HepG2 (cell line): Measurements from ENCODE around the gene IL15. TPM values are rescaled to one million over a fixed set of nuclear protein-coding genes. Genes with fewer than 3 reads are reported as not detected.

Experiments
- ATAC-seq: fragments of 200-7000 bp; cut with Tn5 transposase; 3 replicates; pipeline ENCODE4 v1.9.1; 2020; ENCODE audit warnings: mild to moderate bottlenecking, moderate library complexity
- BruUV-seq: library from RNA; stranded (reverse); fragments of 400-500 nt; replicated peaks from 2 replicates; lab custom pipeline; 2021; lab: Mats Ljungman, UMichigan
- CTCF ChIA-PET: fragments of 300-600 bp; formaldehyde crosslinking; extraction: SDS; loops from one replicate; lab custom pipeline; 2021; ENCODE audit warnings: low total read pairs, inconsistent platforms, low intra/inter-chr PET ratio; lab: Yijun Ruan, JAX
- POLR2A ChIA-PET: fragments of 350-600 bp; sonication (Branson Sonifier 250); formaldehyde crosslinking; loops from one replicate; lab custom pipeline; 2020; ENCODE audit warnings: antibody characterized with exemption, inconsistent platforms; lab: Yijun Ruan, JAX
- DNase-seq: peaks from one replicate; pipeline ENCODE4 v3.0.0-alpha.2; 2015; ENCODE audit warnings: low spot score
- FAIRE-seq: peaks from 3 replicates; lab custom pipeline; 2011; peaks lifted over from hg19 to GRCh38; lab: Jason Lieb, UNC
- H2AFZ ChIP-seq: one replicate; pipeline ENCODE4 v1.6.1; 2011; ENCODE audit warnings: low read length, inconsistent platforms
- H3K27ac ChIP-seq: fragments of 300-600 bp; 3 replicates; pipeline ENCODE4 v1.8.0; 2011; ENCODE audit warnings: mixed run types, mild to moderate bottlenecking, mixed read lengths, low read length, inconsistent platforms; ENCODE audit not compliant: insufficient read depth; ENCODE audit errors: extremely low read length
- H3K27me3 ChIP-seq, 2 experiments: fragments of 200-600 bp in 1 of 2; 2 replicates in 1 of 2; 3 replicates in 1 of 2; pipeline versions ENCODE4 v1.6.0 to v1.8.0; 2011; ENCODE audit warnings: low read length in 2 of 2, mild to moderate bottlenecking in 2 of 2, moderate library complexity in 2 of 2, inconsistent platforms in 1 of 2; ENCODE audit not compliant: insufficient read depth in 2 of 2, control insufficient read depth in 1 of 2
- H3K36me3 ChIP-seq, 2 experiments: fragments of 200-600 bp in 1 of 2; replicated peaks in 1 of 2; 2 replicates in 1 of 2; 3 replicates in 1 of 2; pipeline versions ENCODE4 v1.5.1 to v1.8.0; 2011; ENCODE audit warnings: low read length in 2 of 2, inconsistent platforms in 1 of 2; ENCODE audit not compliant: insufficient read depth in 2 of 2, control insufficient read depth in 1 of 2
- H3K4me1 ChIP-seq: 2 replicates; pipeline ENCODE4 v1.5.1; 2012; ENCODE audit warnings: low read length, inconsistent platforms; ENCODE audit not compliant: insufficient read depth
- H3K4me2 ChIP-seq: 2 replicates; pipeline ENCODE4 v1.6.0; 2011; ENCODE audit warnings: low read depth, low read length, inconsistent platforms
- H3K4me3 ChIP-seq, 3 experiments: fragments of 200-600 bp in 1 of 3; sonication (generic), shearing (Covaris generic) in 1 of 3; replicated peaks in 1 of 3; 2 replicates each; pipeline ENCODE4 v1.5.1; 2011 to 2016; ENCODE audit warnings: low read length in 3 of 3, inconsistent platforms in 2 of 3, low read depth in 2 of 3, mild to moderate bottlenecking in 2 of 3, control low read depth in 1 of 3, mixed read lengths in 1 of 3; ENCODE audit not compliant: insufficient read depth in 1 of 3
- H3K79me2 ChIP-seq: one replicate; pipeline ENCODE4 v1.6.1; 2011; ENCODE audit warnings: low read length, inconsistent platforms; ENCODE audit not compliant: insufficient read depth
- H3K9ac ChIP-seq: 2 replicates; pipeline ENCODE4 v1.6.0; 2011; ENCODE audit warnings: mild to moderate bottlenecking, low read depth, low read length, inconsistent platforms; ENCODE audit not compliant: insufficient read depth
- H3K9me3 ChIP-seq: 2 replicates; pipeline ENCODE4 v1.5.1; 2012; ENCODE audit warnings: mild to moderate bottlenecking, low read length
- H4K20me1 ChIP-seq: 2 replicates; pipeline ENCODE4 v1.6.0; 2011; ENCODE audit warnings: inconsistent platforms, mild to moderate bottlenecking, low read length, moderate library complexity; ENCODE audit not compliant: insufficient read depth
- CBX1 ChIP-seq: IDR thresholded peaks from one replicate; pipeline ENCODE4 v1.6.1; 2016; ENCODE audit warnings: antibody characterized with exemption, low read depth
- CENPX ChIP-seq: sonication (generic); formaldehyde crosslinking; IDR thresholded peaks from 2 replicates; pipeline ENCODE4 v1.9.0; 2021; ENCODE audit warnings: mild to moderate bottlenecking, missing genetic modification reagents, moderate library complexity
- MAF1 ChIP-seq: sonication (generic); formaldehyde crosslinking; IDR thresholded peaks from 2 replicates; pipeline ENCODE4 v1.5.0; 2020; ENCODE audit warnings: missing genetic modification reagents, borderline replicate concordance
- SNAPC2 ChIP-seq: sonication (generic); formaldehyde crosslinking; IDR thresholded peaks from 2 replicates; pipeline ENCODE4 v1.8.1; 2022; ENCODE audit warnings: mild to moderate bottlenecking, missing genetic modification reagents
- SP2 ChIP-seq: sonication (generic); formaldehyde crosslinking; IDR thresholded peaks from 2 replicates; pipeline ENCODE4 v1.5.1; 2020; ENCODE audit warnings: mild to moderate bottlenecking, missing genetic modification reagents
- ZNF12 ChIP-seq: sonication (generic); formaldehyde crosslinking; IDR thresholded peaks from 2 replicates; pipeline ENCODE4 v1.5.0; 2020; ENCODE audit warnings: missing genetic modification reagents
- ZNF777 ChIP-seq: sonication (generic); formaldehyde crosslinking; IDR thresholded peaks from 2 replicates; pipeline ENCODE4 v1.4.0; 2020; ENCODE audit warnings: missing genetic modification reagents
- ZSCAN12 ChIP-seq: sonication (generic); formaldehyde crosslinking; IDR thresholded peaks from 2 replicates; pipeline ENCODE4 v1.9.0; 2021; ENCODE audit warnings: mild to moderate bottlenecking, missing genetic modification reagents
- WGBS: methylation state at CpG from one replicate; pipeline ENCODE4 v1.1.6; 2017; ENCODE audit warnings: low lambda C conversion rate; 5-methylcytosine and 5-hydroxymethylcytosine counted together
- in situ Hi-C: cut with HindIII; loops from 2 replicates; pipeline ENCODE4 v1.10.0; 2017; ENCODE audit warnings: low pct_unique_long_range_greater_than_20kb; ENCODE audit not compliant: extremely low pct_ligation_motif_present
- intact Hi-C: fragments of 100-400 bp; cut with micrococcal nuclease; formaldehyde crosslinking; loops from one replicate; pipeline ENCODE4 v1.10.0; 2022; ENCODE audit not compliant: unreplicated experiment
- polyA plus RNA-seq, 8 experiments: library from polyadenylated mRNA; depleted of rRNA in 3 of 8; stranded (reverse) in 7 of 8; unstranded in 1 of 8; fragments of >200 nt; fragmentation: Illumina TruSeq in 4 of 8; extraction: Trizol in 4 of 8; gene quantifications; 2 replicates each; pipeline versions ENCODE4 v1.2.1 to v1.2.3, GENCODE V29; 2011 to 2016; ENCODE audit warnings: low read depth in 4 of 8, missing spikeins in 1 of 8, mixed read lengths in 1 of 8; ENCODE audit not compliant: insufficient read depth in 1 of 8
- total RNA-seq, 5 experiments: library from RNA; depleted of rRNA; stranded (reverse); fragments of >200 nt; fragmentation: Illumina TruSeq; extraction: Trizol; gene quantifications; 2 replicates each; pipeline ENCODE4 v1.2.3, GENCODE V29; 2016; ENCODE audit warnings: low read depth in 1 of 5
- TF ChIP-seq, protein P1 (sequence below): sonication (generic); formaldehyde crosslinking; IDR thresholded peaks from 2 replicates; pipeline ENCODE4 v1.5.0; 2020; ENCODE audit warnings: missing genetic modification reagents, mild to moderate bottlenecking, borderline replicate concordance
- TF ChIP-seq, protein P2 (sequence below): sonication (generic); formaldehyde crosslinking; IDR thresholded peaks from 2 replicates; pipeline ENCODE4 v1.4.0; 2020; ENCODE audit warnings: missing genetic modification reagents
- TF ChIP-seq, protein P3 (sequence below), 2 experiments: IDR thresholded peaks; 2 replicates each; pipeline ENCODE4 v1.6.1; 2011 to 2012; ENCODE audit warnings: low read length in 2 of 2, borderline replicate concordance in 1 of 2, low read depth in 1 of 2, mild to moderate bottlenecking in 1 of 2, moderate library complexity in 1 of 2

The IL15 gene
- total and polyA plus RNA-seq, 2 of the 13 experiments (the other 11 are each of a cell fraction or from before 2014, with no cell fraction given), result 0.12 to 0.24 TPM

DNA sequence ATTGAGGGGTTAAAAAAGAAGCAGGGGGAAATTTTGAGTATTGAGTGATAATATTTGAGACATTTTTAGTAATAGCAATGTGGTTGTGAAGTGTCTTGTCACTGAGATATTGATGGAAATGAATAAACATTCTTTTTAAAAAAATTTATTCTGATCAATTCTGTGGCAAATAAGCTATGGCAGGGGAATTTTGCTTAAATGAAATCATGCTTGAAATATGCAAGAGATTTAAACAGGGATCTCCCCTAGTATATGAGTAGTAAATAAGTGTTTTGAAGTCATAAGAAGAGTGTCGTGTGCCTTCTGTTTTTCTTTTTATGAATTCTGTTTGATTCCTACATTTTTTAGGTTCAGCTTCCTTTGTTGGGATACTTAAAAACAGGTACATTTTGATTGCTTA, 23.2 kb downstream of the IL15 start:
- H3K4me2 ChIP-seq, result no peak overlapping the region
- no peaks in the 10 kb centered on the region for H3K4me1 ChIP-seq
- in situ Hi-C loops (no loop called here), intact Hi-C loops (no loop called here)
- no peak for TF ChIP-seq ZSCAN12 (CRISPR knock-in tag)
- no peak for TF ChIP-seq CENPX (CRISPR knock-in tag)
- TF ChIP-seq MAF1 (CRISPR knock-in tag), result no peak
- no peak for TF ChIP-seq ZNF12 (CRISPR knock-in tag)
- no peak for TF ChIP-seq SP2 (CRISPR knock-in tag)
- TF ChIP-seq, protein P1, sequence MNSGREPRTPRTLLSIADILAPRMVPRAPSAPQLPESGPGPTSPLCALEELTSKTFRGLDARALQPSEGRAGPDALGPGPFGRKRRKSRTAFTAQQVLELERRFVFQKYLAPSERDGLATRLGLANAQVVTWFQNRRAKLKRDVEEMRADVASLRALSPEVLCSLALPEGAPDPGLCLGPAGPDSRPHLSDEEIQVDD (CRISPR knock-in tag), result no peak
- no peak for TF ChIP-seq ZNF777 (CRISPR knock-in tag)
- TF ChIP-seq CBX1, result no peak
- TF ChIP-seq, protein P2, sequence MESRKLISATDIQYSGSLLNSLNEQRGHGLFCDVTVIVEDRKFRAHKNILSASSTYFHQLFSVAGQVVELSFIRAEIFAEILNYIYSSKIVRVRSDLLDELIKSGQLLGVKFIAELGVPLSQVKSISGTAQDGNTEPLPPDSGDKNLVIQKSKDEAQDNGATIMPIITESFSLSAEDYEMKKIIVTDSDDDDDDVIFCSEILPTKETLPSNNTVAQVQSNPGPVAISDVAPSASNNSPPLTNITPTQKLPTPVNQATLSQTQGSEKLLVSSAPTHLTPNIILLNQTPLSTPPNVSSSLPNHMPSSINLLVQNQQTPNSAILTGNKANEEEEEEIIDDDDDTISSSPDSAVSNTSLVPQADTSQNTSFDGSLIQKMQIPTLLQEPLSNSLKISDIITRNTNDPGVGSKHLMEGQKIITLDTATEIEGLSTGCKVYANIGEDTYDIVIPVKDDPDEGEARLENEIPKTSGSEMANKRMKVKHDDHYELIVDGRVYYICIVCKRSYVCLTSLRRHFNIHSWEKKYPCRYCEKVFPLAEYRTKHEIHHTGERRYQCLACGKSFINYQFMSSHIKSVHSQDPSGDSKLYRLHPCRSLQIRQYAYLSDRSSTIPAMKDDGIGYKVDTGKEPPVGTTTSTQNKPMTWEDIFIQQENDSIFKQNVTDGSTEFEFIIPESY (CRISPR knock-in tag), result no peak
- TF ChIP-seq SNAPC2 (CRISPR knock-in tag), result no peak
- TF ChIP-seq, protein P3, sequence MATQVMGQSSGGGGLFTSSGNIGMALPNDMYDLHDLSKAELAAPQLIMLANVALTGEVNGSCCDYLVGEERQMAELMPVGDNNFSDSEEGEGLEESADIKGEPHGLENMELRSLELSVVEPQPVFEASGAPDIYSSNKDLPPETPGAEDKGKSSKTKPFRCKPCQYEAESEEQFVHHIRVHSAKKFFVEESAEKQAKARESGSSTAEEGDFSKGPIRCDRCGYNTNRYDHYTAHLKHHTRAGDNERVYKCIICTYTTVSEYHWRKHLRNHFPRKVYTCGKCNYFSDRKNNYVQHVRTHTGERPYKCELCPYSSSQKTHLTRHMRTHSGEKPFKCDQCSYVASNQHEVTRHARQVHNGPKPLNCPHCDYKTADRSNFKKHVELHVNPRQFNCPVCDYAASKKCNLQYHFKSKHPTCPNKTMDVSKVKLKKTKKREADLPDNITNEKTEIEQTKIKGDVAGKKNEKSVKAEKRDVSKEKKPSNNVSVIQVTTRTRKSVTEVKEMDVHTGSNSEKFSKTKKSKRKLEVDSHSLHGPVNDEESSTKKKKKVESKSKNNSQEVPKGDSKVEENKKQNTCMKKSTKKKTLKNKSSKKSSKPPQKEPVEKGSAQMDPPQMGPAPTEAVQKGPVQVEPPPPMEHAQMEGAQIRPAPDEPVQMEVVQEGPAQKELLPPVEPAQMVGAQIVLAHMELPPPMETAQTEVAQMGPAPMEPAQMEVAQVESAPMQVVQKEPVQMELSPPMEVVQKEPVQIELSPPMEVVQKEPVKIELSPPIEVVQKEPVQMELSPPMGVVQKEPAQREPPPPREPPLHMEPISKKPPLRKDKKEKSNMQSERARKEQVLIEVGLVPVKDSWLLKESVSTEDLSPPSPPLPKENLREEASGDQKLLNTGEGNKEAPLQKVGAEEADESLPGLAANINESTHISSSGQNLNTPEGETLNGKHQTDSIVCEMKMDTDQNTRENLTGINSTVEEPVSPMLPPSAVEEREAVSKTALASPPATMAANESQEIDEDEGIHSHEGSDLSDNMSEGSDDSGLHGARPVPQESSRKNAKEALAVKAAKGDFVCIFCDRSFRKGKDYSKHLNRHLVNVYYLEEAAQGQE (IDR thresholded peaks at IDR 0.05; ENCODE audit: borderline replicate concordance in 1 of 2, low read depth in 1 of 2, low read length in 2 of 2), result no peak
- FAIRE-seq (no peak), ATAC-seq (no peak), DNase-seq (no peak)
- no peak overlapping the region for H3K9ac ChIP-seq
- no peak overlapping the region for H3K4me3 ChIP-seq
- no TSS peak for BruUV-seq
- H3K9me3 ChIP-seq, result no peaks in the 10 kb centered on the region
- no peak overlapping the region for H3K27ac ChIP-seq
- 0% methylated on average over 1 of the region's 1 CpG for WGBS
- CTCF ChIA-PET, result no interaction called here
- H2AFZ ChIP-seq, result no peak overlapping the region
- no peaks in the 10 kb centered on the region for H4K20me1 ChIP-seq
- H3K27me3 ChIP-seq, result no peaks in the 10 kb centered on the region
- H3K36me3 ChIP-seq, result no peaks in the 10 kb centered on the region
- POLR2A ChIA-PET, result no interaction called here
- H3K79me2 ChIP-seq, result no peaks in the 10 kb centered on the region
